HFFc6 (cell line): ENCODE measurements around the gene CRMP1. TPM values are rescaled to one million over a fixed set of nuclear protein-coding genes. Genes with fewer than 3 reads are reported as not detected.

Experiments
- DNase-seq: peaks from one replicate; pipeline ENCODE4 v3.0.0-alpha.2; 2018
- H3K27ac Mint-ChIP-seq: 2 replicates; pipeline ENCODE4 v1.8.0; 2020; ENCODE audit warnings: mild to moderate bottlenecking, mixed read lengths
- H3K27me3 Mint-ChIP-seq: 2 replicates; pipeline ENCODE4 v1.8.0; 2021; ENCODE audit warnings: mild to moderate bottlenecking, moderate library complexity, mixed read lengths; ENCODE audit not compliant: insufficient read depth
- H3K36me3 Mint-ChIP-seq: 2 replicates; pipeline ENCODE4 v1.8.0; 2021; ENCODE audit warnings: low read depth, mixed read lengths
- H3K4me1 Mint-ChIP-seq: 2 replicates; pipeline ENCODE4 v1.8.0; 2020; ENCODE audit warnings: low read depth, mixed read lengths
- H3K4me3 Mint-ChIP-seq: 2 replicates; pipeline ENCODE4 v1.8.0; 2020; ENCODE audit warnings: mild to moderate bottlenecking, moderate library complexity, mixed read lengths
- H3K9me3 Mint-ChIP-seq: 2 replicates; pipeline ENCODE4 v1.8.0; 2020; ENCODE audit warnings: mild to moderate bottlenecking, mixed read lengths
- total RNA-seq, 6 experiments: library from RNA; stranded (reverse); fragmentation: NEBNext Ultra II Directional; extraction: Animal tissue kit (Norgen Biotek cat#: 25700); gene quantifications; 2 replicates in 1 of 6; 3 replicates in 5 of 6; pipeline ENCODE4 v1.2.3, GENCODE V29; 2021
- TF ChIP-seq, protein P1 (sequence below): fragments of 200-600 bp; sonication (generic); IDR thresholded peaks from 2 replicates; pipeline ENCODE4 v1.5.0; 2021; ENCODE audit warnings: antibody characterized with exemption, mild to moderate bottlenecking

The CRMP1 gene
- total RNA-seq, 6 experiments from 2014 or later: not detected

DNA sequence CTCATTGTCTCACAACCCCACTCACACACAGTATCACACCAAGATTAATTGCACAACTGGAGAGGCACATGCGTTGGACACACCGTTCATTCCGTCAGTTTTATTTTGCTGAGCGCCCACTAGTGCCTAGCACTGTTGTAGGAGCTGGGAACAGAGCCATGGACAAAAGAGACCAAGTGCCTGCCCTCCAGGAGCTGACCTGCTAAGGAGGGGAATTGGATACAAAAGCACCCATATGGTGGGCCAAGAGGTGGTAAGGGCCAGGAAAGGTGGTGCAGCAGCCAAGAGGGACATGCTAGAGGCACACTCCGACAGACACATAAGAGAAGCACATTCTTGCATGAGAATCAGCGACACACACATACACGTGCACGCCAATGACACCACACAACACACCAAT is 705 bp upstream of the CRMP1 start:
- peaks cover 43% of the 10 kb centered on the region for H3K27me3 Mint-ChIP-seq

DNA sequence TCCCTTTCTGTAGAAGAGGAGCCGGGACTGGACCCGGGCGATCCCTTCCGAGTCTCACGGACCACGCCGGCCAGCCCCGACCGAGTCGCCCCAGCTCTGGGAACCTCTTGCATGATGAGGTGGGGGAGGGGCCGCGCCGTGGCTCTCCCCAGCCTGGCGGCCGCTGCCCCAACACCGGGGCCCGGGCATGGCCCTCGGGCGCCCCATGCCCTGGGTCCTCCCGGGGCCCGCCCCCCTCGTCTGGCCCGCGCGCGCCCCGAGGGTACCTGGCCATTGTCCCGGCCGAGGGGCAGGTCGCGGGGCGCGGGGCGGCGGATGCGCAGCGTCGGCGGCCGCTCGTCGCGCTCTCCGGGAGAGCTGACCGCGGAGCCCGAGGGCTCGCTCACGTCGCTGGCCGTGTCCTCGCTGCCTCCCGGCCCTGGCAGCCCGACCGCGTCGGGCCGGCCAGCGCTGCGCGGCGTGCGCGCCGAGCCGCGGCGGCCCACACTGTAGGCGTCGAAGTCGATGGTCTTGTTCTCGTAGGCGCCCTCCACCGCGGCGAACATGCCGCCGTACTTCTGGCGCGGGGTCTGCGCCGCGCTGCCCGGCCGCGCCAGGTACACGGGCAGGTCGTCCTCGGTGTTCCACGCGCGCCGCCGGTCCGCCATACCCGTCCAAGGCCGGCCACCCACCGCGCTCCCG is 423 bp downstream of the CRMP1 start:
- Mint-ChIP-seq H3K9me3 (peaks cover 20% of the 10 kb centered on the region; the same call in 1 of the 2 replicates), H3K27me3 (peaks cover 38% of the 10 kb centered on the region), H3K4me1 (no peaks in the 10 kb centered on the region), H3K4me3 (no peak overlapping the region), H3K27ac (no peak overlapping the region), H3K36me3 (no peaks in the 10 kb centered on the region)
- TF ChIP-seq, protein P1, sequence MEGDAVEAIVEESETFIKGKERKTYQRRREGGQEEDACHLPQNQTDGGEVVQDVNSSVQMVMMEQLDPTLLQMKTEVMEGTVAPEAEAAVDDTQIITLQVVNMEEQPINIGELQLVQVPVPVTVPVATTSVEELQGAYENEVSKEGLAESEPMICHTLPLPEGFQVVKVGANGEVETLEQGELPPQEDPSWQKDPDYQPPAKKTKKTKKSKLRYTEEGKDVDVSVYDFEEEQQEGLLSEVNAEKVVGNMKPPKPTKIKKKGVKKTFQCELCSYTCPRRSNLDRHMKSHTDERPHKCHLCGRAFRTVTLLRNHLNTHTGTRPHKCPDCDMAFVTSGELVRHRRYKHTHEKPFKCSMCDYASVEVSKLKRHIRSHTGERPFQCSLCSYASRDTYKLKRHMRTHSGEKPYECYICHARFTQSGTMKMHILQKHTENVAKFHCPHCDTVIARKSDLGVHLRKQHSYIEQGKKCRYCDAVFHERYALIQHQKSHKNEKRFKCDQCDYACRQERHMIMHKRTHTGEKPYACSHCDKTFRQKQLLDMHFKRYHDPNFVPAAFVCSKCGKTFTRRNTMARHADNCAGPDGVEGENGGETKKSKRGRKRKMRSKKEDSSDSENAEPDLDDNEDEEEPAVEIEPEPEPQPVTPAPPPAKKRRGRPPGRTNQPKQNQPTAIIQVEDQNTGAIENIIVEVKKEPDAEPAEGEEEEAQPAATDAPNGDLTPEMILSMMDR: no peak
- DNase-seq: no peak

More for the DNA sequence above, 705 bp upstream of the CRMP1 start:
- TF ChIP-seq, protein P1: no peak
- peaks cover 20% of the 10 kb centered on the region; the same call in 1 of the 2 replicates for H3K9me3 Mint-ChIP-seq
- DNase-seq: no peak
- no peak overlapping the region for H3K4me3 Mint-ChIP-seq
- H3K27ac Mint-ChIP-seq: no peak overlapping the region
- no peaks in the 10 kb centered on the region for H3K4me1 Mint-ChIP-seq
- H3K36me3 Mint-ChIP-seq: no peaks in the 10 kb centered on the region

DNA sequence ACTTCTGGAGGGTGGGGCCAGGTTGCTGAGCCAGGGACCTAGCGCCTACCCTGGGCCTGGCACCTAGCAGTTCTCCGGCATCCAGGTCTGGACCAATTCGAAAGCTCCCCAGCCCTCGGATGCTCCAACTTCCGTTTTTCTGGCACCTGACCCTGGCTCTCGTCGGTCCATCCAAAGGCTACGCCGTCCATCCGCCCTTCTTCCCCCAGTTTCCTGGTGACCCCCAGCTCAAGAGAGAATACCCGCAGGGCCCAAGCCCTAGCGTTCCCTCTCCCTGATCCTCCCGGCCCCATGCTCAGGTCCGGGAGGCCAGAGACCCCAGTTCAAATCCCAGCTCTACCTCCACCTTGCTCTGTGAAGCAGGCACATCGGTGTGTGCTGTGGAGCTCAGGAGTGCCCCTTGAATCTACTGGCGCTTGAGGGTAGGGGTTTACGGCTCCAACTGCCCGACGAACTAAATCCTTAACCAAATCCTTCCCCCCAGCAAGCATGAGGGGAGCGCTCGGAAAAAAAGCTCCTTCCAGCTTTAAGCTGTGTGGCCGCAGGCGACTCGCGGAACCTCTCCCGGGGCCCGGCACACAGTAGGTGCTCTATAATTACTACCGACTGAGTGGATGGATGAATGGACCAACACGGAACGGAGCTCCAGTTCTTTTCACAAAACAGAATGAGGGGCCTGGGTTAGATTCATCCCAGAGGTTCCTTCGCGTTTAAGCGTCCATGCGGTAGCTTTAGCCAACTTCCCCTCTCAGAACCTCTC is 1.1 kb downstream of the CRMP1 start:
- H3K27me3 Mint-ChIP-seq: peaks cover 41% of the 10 kb centered on the region
- H3K27ac Mint-ChIP-seq: no peak overlapping the region
- H3K4me1 Mint-ChIP-seq: no peaks in the 10 kb centered on the region
- TF ChIP-seq, protein P1: no peak
- H3K4me3 Mint-ChIP-seq: no peak overlapping the region
- H3K9me3 Mint-ChIP-seq: peaks cover 14% of the 10 kb centered on the region; the same call in 1 of the 2 replicates
- no peak for DNase-seq
- no peaks in the 10 kb centered on the region for H3K36me3 Mint-ChIP-seq

DNA sequence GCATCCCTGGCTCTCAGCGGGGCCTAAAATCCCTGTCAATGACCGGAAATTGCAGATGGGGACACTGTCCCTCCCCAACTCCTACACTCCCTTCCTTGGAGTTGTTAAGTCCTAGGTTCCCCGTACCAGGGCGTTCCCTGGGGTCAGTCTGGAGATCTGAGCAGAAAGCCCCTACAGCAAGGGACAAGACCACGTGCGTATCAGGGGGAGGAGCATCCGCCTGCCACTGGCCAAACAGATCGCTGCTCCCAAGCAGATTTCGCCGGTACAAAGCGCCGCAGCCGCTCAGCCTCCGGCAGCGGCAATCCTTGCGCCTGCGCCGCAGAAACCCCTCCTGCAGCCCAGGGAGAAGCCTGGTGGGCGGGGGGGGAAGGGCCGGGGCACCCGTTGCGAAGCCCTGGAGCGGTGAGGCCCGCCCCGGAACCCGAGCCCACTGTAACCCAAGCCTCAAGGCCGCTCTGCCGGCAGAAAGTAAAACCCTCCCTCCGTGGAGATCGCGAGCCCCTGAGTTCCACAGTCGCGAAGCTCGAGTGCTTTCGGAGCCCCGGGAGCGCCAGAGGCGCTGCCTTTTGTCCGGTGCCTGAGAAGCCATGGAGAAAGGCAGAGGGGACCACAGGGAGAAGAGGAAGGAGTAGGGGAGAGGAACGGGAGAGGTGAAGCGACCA is 2.7 kb downstream of the CRMP1 start:
- no peak for DNase-seq
- Mint-ChIP-seq H3K36me3 (no peaks in the 10 kb centered on the region), H3K4me1 (no peaks in the 10 kb centered on the region), H3K4me3 (no peak overlapping the region), H3K9me3 (peaks cover 9% of the 10 kb centered on the region; the same call in 1 of the 2 replicates), H3K27me3 (peaks cover 32% of the 10 kb centered on the region), H3K27ac (no peak overlapping the region)
- TF ChIP-seq, protein P1: no peak

DNA sequence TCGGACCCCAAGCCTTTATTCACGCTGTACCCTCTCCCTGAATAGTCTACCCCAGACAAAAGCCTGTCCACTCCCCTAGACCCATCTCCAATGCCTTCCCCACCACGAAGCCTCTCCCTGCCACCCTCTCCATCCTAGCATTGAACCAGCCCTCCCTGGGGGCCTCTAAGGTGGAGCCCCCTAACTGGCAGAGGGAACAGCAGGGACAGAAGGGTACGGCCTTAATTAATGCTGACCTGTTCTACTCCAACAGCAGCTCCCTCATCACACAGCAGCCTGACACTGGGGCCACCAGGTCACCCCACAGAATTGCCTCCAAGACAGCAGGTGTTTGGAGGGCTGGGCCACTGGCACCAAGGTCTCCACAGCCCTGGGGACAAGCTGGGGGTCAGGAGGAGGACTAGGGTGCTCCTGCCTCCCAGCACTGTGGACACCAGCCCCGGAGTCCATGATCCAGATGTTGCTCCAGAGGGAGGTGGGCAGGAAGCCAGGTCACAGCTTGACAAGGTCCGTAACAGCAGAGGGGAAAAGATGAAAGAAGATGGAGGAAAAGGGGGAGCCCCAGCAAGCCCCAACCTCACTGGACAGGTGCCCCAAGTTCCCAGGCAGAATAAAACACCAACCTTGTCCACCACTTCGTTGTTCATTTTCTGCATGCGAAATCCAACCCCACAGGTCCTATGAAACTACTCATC is 3.7 kb downstream of the CRMP1 start:
- no peak for DNase-seq
- TF ChIP-seq, protein P1: no peak
- no peak overlapping the region for H3K27ac Mint-ChIP-seq
- H3K4me1 Mint-ChIP-seq: no peaks in the 10 kb centered on the region
- peaks cover 26% of the 10 kb centered on the region for H3K27me3 Mint-ChIP-seq
- H3K9me3 Mint-ChIP-seq: peaks cover 9% of the 10 kb centered on the region; the same call in 1 of the 2 replicates
- no peaks in the 10 kb centered on the region for H3K36me3 Mint-ChIP-seq
- no peak overlapping the region for H3K4me3 Mint-ChIP-seq
